Panc1 (cell line): Measurements from ENCODE around the gene TMEM203.

Experiments
- CTCF ChIP-seq: fragments of 450-650 bp; IDR thresholded peaks from 2 replicates; pipeline ENCODE4 v1.5.1; 2017; ENCODE audit warnings: mild to moderate bottlenecking
- POLR2AphosphoS5 ChIP-seq: IDR thresholded peaks from 2 replicates; pipeline ENCODE4 v1.6.1; 2012; ENCODE audit warnings: mild to moderate bottlenecking, low read depth, low read length, moderate library complexity
- REST ChIP-seq, 2 experiments: IDR thresholded peaks; 2 replicates each; pipeline ENCODE4 v1.6.1; 2011 to 2012; ENCODE audit warnings: low read depth in 2 of 2, control low read depth in 1 of 2, low read length in 1 of 2, mild to moderate bottlenecking in 1 of 2, moderate library complexity in 1 of 2; ENCODE audit not compliant: insufficient read depth in 1 of 2
- SIN3A ChIP-seq: IDR thresholded peaks from 2 replicates; pipeline ENCODE4 v1.6.1; 2012; ENCODE audit warnings: low read depth, mild to moderate bottlenecking, low read length, moderate library complexity, borderline replicate concordance; ENCODE audit not compliant: insufficient read depth
- TCF7L2 ChIP-seq: IDR thresholded peaks from 2 replicates; pipeline ENCODE4 v1.6.1; 2011; ENCODE audit warnings: mild to moderate bottlenecking, low read depth, low read length, inconsistent platforms

GRCh38 chr9:137166380-137167229, 38.8 kb downstream of the TMEM203 start:
- TF ChIP-seq POLR2AphosphoS5 (no peak), CTCF (no peak), REST (IDR thresholded peaks at IDR 0.05; ENCODE audit: insufficient read depth in 1 of 2, low read depth in 2 of 2, low read length in 1 of 2) (no peak), TCF7L2 (no peak), SIN3A (no peak)
